Activated gamma-delta T cell (primary cell): ENCODE measurements around the gene PRSS38.

Experiments
- DNase-seq: peaks from one replicate; lab custom pipeline; 2025; lab: John Stamatoyannopoulos, UW

Gene PRSS38

DNA sequence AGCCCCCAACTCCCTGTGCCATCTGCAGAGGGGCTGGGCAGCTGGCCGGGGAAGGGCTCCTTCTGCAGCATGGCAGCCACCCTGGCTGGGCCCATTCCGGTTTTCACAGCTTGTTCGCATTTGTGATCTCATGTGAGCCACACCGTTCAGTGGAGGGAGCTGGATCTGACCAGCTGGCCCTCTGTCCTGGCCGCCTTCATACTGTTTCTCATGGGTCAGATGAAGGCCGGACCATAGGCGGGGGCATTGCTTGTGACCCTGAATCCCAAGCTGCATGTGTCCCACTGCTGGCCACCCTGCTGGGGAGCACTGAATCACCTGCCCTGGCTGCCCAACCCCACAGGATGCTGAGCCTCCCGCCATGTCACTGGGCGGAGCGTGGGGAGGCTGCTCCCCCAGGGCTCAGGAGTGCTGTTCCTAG lies 36.4 kb upstream of the PRSS38 start:
- no peak for DNase-seq

DNA sequence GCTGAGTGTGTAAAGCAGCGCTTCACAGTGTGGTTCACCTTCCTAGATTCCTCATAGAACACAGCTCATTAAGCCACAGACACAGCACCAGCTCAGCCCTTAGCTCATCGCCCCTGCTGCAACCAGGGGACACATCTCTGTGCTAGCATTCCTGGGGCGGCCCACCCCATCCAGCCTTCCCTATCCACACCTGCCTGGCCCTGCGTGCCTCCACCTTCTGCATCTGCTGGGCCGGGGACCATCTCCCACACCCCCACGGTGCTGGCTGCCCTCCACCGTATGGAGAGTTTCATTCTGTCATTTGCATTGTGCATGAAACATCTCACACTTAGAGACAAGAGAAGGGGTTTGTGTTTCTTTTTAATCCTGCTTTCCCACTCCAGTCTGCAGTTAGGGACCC lies 35.8 kb upstream of the PRSS38 start:
- DNase-seq, result no peak

DNA sequence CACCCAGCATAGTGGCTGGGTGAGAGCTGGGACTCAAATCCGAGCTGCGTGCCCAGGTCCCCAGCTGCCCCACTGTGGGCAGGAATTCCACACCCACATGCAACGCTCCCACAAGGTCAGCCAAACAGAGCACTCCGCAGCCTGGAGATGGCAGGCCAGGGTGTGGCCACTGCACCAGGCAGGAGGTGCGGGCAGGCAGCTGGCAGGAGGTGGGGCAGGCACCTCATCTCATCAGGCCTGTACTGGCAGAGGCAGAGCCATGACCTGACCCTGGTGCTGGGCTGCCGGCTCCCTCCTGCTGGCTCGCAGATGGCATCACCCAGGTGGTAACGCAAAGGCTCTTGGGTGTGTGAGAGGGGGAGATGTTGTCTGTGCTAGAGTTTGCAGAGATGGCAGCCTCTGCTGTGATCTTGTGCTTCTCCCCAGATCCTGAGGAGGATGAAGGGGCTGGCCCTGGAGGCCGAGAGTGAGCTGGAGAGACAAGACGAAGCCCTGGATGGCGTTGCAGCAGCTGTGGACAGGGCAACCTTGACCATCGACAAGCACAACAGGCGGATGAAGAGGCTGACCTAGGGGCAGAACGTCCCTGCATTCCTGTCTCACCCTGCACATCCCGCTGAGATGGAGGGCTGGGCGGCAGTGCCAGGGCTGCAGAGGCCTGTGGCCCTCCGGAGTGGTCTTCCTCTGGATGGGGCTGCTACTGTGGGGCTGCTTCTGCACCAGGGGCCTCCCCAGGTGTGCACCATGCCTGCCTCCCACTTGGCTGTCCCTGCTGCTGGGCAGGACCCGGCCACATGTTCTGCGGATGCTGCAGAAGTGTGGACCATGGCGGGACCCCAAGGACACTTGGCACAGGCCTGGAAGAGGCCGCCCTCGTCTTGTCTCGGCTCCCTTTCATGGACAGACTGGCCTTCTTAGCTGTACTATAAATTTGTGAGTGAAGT lies 35.1 kb upstream of the PRSS38 start:
- no peak for DNase-seq

GRCh38 chr1:227781314-227781930 lies 34.1 kb upstream of the PRSS38 start:
- DNase-seq, result no peak

- DNase-seq, result no peak
Observed at GRCh38 chr1:227782226-227782625, 33.2 kb upstream of the PRSS38 start.

DNA sequence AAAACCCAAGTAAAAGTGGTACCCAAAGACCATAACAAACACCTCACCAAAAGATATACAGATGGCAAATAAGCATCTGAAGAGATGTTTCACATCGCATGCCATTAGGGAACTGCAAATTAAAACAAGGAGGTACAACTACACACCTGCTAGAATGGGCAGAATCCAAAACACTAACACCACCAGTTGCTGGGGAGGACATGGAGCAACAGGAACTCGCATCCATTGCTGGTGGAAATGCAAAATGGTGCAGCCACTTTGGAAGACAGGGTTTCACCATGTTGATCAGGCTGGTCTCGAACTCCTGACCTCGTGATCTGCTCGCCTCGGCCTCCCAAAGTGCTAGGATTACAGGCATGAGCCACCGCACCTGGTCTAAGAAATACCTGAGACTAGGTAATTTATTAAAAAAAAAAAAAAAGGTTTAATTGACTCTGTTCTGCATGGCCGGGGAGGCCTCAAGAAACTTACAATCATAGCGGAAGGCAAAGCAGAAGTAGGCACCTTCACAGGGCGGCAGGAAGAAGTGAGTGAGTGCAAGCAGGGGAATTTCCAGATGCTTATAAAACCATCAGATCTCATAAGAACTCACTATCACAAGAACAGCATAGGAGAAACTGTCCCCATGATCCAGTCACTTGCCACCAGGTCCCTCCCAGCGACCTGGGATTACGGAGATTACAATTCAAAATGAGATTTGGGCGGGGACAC lies 30.2 kb upstream of the PRSS38 start:
- no peak for DNase-seq

DNA sequence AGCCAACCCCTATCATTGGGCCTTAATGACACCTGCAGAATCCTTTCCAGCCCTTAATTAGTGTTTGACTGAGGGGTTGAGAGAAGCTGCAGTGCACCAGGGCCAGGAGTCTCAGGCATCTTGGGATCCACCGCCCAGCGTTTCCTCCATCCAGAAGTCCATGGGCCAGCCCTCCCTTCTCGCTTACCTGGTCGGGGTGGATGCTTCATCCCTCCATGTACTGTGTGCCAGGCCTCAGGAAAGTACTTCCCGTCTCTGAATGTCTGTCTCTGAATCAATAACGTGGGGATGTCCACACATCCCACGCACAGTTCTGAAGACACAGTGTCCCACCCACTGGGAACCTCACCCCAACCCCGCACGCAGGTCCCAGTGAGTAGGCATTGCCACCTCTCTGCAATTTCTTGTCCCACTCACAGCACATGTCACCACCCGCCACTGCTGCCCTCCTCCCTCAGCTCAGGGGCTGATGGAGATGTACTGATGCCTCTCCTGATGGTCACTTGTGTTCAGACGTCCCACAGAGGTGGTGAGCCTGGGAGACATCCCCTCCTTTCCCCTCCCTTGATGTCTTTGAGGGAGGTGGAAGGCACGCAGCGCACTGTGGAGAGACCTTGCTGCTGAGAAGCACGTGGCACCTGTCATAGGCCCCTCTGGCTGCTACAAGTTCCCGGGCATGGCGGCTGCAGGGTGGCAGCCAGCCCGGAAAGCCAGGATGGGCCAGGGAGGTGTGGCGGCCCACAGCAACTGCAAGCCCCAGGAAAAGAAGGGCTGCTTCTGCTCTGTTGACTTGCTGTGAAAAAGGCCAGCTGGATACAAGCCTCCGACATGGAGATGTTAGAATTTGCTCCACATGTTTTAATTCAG lies 29.4 kb upstream of the PRSS38 start:
- no peak for DNase-seq

GRCh38 chr1:227786673-227787512 lies 28.6 kb upstream of the PRSS38 start:
- no peak for DNase-seq

DNA sequence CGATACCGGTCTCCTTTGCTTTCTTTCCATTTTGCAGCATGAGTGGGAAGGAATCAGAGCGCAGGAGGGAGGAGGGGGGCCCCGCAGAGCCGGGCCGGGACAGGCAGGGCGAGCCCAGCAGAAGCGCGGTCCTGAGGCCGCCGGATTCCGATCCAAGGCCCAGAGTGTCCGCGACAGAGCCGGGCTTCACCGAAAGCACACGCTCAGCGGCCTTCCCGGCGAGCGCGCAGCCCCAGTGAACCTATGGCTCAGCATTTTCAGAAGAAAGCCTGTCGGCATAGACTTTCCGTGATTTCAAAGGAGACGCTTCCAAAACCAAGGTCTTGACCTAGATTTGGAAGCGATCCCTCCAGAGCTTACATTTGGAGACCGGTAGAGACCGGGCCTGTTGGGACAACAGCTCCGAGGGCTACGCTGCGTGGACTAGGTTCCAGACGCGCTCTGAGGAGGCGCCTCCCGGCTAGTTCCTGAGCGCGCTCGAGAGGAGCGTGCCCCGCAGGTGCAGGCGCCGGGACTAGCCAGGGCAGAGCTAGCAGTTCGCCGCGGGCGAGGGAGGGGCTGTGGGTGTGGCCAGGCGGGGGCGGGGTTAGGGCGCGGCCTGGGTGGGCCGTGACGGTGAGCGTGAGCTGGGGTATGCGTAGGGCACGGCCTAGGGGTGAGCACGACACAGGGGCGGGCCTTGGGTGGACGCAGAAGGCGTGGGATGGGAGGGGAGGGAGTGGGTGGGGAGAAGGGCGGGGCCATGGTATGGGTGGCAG lies 27.8 kb upstream of the PRSS38 start:
- peak; percentile 92 for DNase-seq

GRCh38 chr1:227788271-227789083 lies 27.0 kb upstream of the PRSS38 start:
- peak; percentile 77 for DNase-seq

DNA sequence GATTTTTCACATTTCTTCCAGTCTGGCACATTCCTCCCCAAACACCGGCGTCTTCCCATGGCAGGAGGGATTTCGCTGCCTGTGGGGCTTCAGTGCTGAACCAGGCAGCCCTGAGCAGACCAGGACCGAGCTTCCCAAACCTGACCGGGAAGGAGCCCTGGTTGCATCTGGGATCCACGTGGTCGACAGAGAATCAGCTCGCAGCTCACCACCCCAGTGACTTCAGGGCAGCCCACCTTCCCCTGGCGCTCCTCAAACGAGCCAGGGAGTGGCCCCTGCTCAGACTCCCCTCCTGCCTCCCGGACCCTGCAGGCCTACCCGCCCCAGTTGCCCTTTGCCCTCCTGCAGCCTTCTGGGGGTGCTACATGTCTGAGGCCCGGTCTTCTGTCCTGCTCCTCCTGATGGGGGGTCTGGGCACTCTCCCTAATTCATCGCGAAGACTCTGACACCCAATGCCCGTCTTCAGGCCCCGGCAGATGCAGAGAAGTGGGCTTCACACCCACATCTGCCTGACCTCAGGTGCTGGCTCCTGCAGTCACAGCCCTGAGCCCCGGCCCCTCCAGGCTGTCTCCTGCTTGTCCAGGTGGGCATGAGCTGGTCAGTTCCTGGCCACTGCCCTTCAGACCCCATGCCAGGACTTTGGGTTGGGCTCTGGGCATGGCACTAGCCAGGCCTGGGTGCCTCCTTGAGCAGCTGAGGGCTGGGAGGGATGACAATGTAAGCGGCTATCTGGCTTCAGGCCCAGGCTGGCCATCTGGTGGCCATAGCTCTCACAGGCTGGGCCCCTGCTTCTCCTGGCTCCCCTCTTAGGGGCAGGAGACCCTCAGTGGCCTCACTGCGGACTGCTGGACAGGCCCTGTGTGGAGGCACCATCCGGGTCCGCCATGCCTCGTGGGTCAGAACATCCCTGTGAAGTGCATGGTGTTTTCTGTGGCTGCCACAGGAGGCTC lies 26.1 kb upstream of the PRSS38 start:
- DNase-seq, result no peak

- DNase-seq, result no peak
Observed at GRCh38 chr1:227790034-227790400, 25.5 kb upstream of the PRSS38 start.

- DNase-seq, result no peak
Observed at GRCh38 chr1:227790868-227791267, 24.6 kb upstream of the PRSS38 start.

GRCh38 chr1:227791425-227792143 lies 23.9 kb upstream of the PRSS38 start:
- no peak for DNase-seq

DNA sequence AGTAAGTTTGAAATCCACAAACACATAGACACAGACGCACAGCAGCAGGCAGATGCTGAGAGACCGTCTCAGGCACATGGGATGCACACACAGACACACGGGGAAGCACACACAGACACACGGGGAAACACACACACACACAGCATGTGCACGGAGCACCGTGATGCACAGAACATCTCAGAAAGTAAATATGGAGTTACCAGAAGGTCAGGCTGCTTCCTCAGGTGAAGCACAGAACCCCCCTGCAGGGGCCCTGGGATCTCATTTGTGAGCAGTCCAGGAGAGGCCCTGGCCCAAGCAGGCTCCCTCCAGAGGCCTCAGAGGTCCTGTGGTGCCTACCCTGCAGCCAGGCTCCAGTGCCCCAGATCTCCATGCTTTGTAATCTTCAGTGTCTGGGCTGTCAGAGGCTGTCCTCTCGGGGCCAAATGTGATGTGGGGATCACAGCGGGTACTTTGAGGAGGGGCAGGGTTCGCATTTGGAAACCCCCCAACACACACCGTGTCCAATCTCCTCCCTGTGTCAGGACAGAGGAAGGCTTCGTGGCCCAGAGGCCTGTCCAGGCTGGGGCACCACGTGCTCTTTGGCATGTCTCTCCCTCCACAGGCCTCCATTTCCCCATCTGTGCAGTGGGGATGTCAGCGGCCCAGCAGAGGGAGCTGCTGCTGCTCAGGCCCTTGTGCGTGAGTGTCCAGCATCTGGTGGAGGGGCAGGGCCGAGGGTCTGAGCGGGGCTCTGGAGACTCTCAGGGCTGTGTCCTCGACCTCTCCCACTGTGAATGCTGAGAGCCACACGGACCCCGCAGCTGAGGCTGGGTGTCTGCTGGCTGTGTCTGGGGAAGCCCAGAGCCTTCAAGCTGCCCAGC lies 23.0 kb upstream of the PRSS38 start:
- no peak for DNase-seq
